Measurements from ENCODE around the gene DPEP1.

Gene DPEP1

GRCh38 chr16:89639385-89639784 is 25.9 kb downstream of the DPEP1 start:
- peaks cover 4% of the 10 kb centered on the region for H3K4me1 ChIP-seq (ENCODE audit: control insufficient read depth, insufficient read depth, low read length, unreplicated experiment)
- H3K36me3 ChIP-seq (ENCODE audit: insufficient read depth, low read length): no peaks in the 10 kb centered on the region
- H3K4me3 ChIP-seq (ENCODE audit: low read depth, low read length): no peak overlapping the region
- no peaks in the 10 kb centered on the region for H3K79me2 ChIP-seq (ENCODE audit: control insufficient read depth, insufficient read depth, low read length, unreplicated experiment)
- no peaks in the 10 kb centered on the region for H3K27me3 ChIP-seq (ENCODE audit: insufficient read depth, low read length)
- no peak overlapping the region for H2AFZ ChIP-seq (ENCODE audit: low read length, unreplicated experiment)
- H3K27ac ChIP-seq (ENCODE audit: low read depth, low read length): no peak overlapping the region

- no peaks in the 10 kb centered on the region for H3K36me3 ChIP-seq (ENCODE audit: insufficient read depth, low read length)
- H3K27me3 ChIP-seq (ENCODE audit: insufficient read depth, low read length): no peaks in the 10 kb centered on the region
- no peaks in the 10 kb centered on the region for H3K79me2 ChIP-seq (ENCODE audit: control insufficient read depth, insufficient read depth, low read length, unreplicated experiment)
- no peak overlapping the region for H3K4me3 ChIP-seq (ENCODE audit: low read depth, low read length)
- no peak overlapping the region for H2AFZ ChIP-seq (ENCODE audit: low read length, unreplicated experiment)
- H3K4me1 ChIP-seq (ENCODE audit: control insufficient read depth, insufficient read depth, low read length, unreplicated experiment): peaks cover 4% of the 10 kb centered on the region
- H3K27ac ChIP-seq (ENCODE audit: low read depth, low read length): no peak overlapping the region
Observed at GRCh38 chr16:89641458-89642119, 28.1 kb downstream of the DPEP1 start.

GRCh38 chr16:89642574-89642973 is 29.1 kb downstream of the DPEP1 start:
- no peak overlapping the region for H2AFZ ChIP-seq (ENCODE audit: low read length, unreplicated experiment)
- no peak overlapping the region for H3K4me3 ChIP-seq (ENCODE audit: low read depth, low read length)
- no peaks in the 10 kb centered on the region for H3K27me3 ChIP-seq (ENCODE audit: insufficient read depth, low read length)
- H3K4me1 ChIP-seq (ENCODE audit: control insufficient read depth, insufficient read depth, low read length, unreplicated experiment): peaks cover 4% of the 10 kb centered on the region
- H3K79me2 ChIP-seq (ENCODE audit: control insufficient read depth, insufficient read depth, low read length, unreplicated experiment): no peaks in the 10 kb centered on the region
- peaks cover 6% of the 10 kb centered on the region; the same call in 1 of the 2 replicates for H3K36me3 ChIP-seq (ENCODE audit: insufficient read depth, low read length)
- no peak overlapping the region for H3K27ac ChIP-seq (ENCODE audit: low read depth, low read length)

DNA sequence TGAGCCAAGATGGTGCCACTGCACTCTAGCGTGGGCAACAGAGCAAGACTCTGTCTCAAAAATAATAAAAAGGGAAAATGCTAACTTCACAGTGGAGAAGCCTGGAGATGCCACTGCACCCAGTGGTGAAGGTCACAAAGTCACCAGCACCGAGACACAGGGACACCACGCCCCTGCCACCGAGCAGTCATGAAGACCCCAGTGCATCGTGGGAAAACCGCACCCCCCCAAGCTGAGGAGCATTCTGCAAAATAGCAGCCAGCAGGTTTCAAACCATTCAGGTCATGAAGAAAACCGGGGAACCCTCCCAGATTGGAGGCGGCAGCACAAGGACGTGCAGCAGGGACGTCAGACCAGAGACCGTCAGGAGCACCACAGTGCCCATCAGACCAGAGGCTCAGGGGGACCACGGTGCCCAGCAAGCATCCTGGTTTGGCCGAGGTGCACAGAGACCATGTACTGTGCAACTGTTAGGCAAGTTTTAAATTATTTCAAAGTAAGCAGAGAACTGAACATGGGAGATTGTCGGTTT is 30.4 kb downstream of the DPEP1 start:
- Histone ChIP-seq H3K4me1 (ENCODE audit: control insufficient read depth, insufficient read depth, low read length, unreplicated experiment) (peaks cover 4% of the 10 kb centered on the region), H3K27me3 (ENCODE audit: insufficient read depth, low read length) (no peaks in the 10 kb centered on the region), H3K27ac (ENCODE audit: low read depth, low read length) (no peak overlapping the region), H3K36me3 (ENCODE audit: insufficient read depth, low read length) (peaks cover 6% of the 10 kb centered on the region; the same call in 1 of the 2 replicates), H3K4me3 (ENCODE audit: low read depth, low read length) (no peak overlapping the region), H3K79me2 (ENCODE audit: control insufficient read depth, insufficient read depth, low read length, unreplicated experiment) (no peaks in the 10 kb centered on the region), H2AFZ (ENCODE audit: low read length, unreplicated experiment) (no peak overlapping the region)

- H3K36me3 ChIP-seq (ENCODE audit: insufficient read depth, low read length): peaks cover 6% of the 10 kb centered on the region; the same call in 1 of the 2 replicates
- H3K27ac ChIP-seq (ENCODE audit: low read depth, low read length): no peak overlapping the region
- peaks cover 4% of the 10 kb centered on the region for H3K4me1 ChIP-seq (ENCODE audit: control insufficient read depth, insufficient read depth, low read length, unreplicated experiment)
Observed at GRCh38 chr16:89645122-89645521, 31.7 kb downstream of the DPEP1 start.

DNA sequence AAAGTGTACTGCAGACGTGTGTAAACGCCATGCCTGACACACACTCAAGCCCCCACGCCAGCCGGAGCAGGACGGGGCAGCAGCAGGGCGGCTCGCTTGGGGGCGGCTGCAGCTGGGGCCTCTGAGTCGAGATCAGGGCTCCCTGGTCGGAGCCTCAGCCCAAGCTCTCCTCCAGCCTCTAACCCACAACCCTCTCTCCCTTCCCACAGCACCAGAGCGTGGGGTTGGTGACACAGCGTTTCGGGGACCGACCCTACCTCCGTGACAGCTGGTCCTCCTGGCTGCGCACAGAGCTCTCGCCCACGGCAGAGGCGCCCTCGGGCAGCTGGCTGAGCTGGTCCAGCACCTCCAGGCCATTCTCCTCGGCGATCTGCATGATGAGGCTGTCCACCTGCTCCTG is 32.8 kb downstream of the DPEP1 start:
- H3K4me3 ChIP-seq (ENCODE audit: low read depth, low read length): no peak overlapping the region
- peaks cover 4% of the 10 kb centered on the region for H3K4me1 ChIP-seq (ENCODE audit: control insufficient read depth, insufficient read depth, low read length, unreplicated experiment)
- H3K79me2 ChIP-seq (ENCODE audit: control insufficient read depth, insufficient read depth, low read length, unreplicated experiment): peaks cover 4% of the 10 kb centered on the region
- no peak overlapping the region for H3K27ac ChIP-seq (ENCODE audit: low read depth, low read length)
- no peak overlapping the region for H2AFZ ChIP-seq (ENCODE audit: low read length, unreplicated experiment)
- H3K27me3 ChIP-seq (ENCODE audit: insufficient read depth, low read length): no peaks in the 10 kb centered on the region
- H3K36me3 ChIP-seq (ENCODE audit: insufficient read depth, low read length): peaks cover 8% of the 10 kb centered on the region; the same call in 1 of the 2 replicates

More at GRCh38 chr16:89645122-89645521, 31.7 kb downstream of the DPEP1 start:
- H3K79me2 ChIP-seq (ENCODE audit: control insufficient read depth, insufficient read depth, low read length, unreplicated experiment): no peaks in the 10 kb centered on the region
- no peaks in the 10 kb centered on the region for H3K27me3 ChIP-seq (ENCODE audit: insufficient read depth, low read length)
- H3K4me3 ChIP-seq (ENCODE audit: low read depth, low read length): no peak overlapping the region
- H2AFZ ChIP-seq (ENCODE audit: low read length, unreplicated experiment): no peak overlapping the region

GRCh38 chr16:89646906-89647305 is 33.5 kb downstream of the DPEP1 start:
- H3K27me3 ChIP-seq (ENCODE audit: insufficient read depth, low read length): no peaks in the 10 kb centered on the region
- peaks cover 8% of the 10 kb centered on the region for H3K79me2 ChIP-seq (ENCODE audit: control insufficient read depth, insufficient read depth, low read length, unreplicated experiment)
- no peaks in the 10 kb centered on the region for H3K4me1 ChIP-seq (ENCODE audit: control insufficient read depth, insufficient read depth, low read length, unreplicated experiment)
- no peak overlapping the region for H2AFZ ChIP-seq (ENCODE audit: low read length, unreplicated experiment)
- no peak overlapping the region for H3K4me3 ChIP-seq (ENCODE audit: low read depth, low read length)
- H3K36me3 ChIP-seq (ENCODE audit: insufficient read depth, low read length): peaks cover 8% of the 10 kb centered on the region; the same call in 1 of the 2 replicates
- no peak overlapping the region for H3K27ac ChIP-seq (ENCODE audit: low read depth, low read length)

GRCh38 chr16:89651584-89651983 is 38.1 kb downstream of the DPEP1 start:
- Histone ChIP-seq H2AFZ (ENCODE audit: low read length, unreplicated experiment) (no peak overlapping the region), H3K36me3 (ENCODE audit: insufficient read depth, low read length) (peaks cover 8% of the 10 kb centered on the region; the same call in 1 of the 2 replicates), H3K27me3 (ENCODE audit: insufficient read depth, low read length) (no peaks in the 10 kb centered on the region), H3K79me2 (ENCODE audit: control insufficient read depth, insufficient read depth, low read length, unreplicated experiment) (peaks cover 38% of the 10 kb centered on the region), H3K27ac (ENCODE audit: low read depth, low read length) (no peak overlapping the region), H3K4me3 (ENCODE audit: low read depth, low read length) (no peak overlapping the region), H3K4me1 (ENCODE audit: control insufficient read depth, insufficient read depth, low read length, unreplicated experiment) (peaks cover 5% of the 10 kb centered on the region)

DNA sequence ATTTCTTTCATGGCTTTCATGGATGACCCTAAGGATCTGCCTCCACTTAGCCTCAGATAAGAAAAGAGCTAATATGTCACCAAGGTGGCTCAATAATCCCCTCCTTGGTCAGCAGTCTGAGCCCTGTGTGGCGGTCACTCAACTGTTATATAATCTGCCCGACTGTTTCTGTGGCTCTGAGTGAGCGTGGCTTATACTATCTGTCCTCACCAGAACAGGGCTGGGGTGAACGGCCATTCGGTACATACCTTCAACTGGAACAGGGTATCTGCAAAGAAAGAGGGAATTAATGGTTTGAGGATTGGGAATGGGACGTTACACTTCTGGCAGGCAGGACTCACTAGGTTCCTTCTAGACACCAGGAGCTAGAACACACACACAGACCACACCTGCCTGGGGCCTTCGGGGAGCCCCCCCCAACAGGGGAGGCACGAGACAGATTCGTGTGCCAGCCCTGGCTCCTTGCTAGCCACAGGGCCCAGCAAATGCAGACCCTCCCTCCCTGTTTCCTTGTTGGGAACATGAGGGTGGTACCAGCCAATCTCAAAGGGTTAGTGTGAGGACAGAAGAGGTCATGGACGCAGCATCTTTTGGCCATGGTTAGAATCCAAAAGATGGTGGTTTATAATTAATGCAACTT is 40.3 kb downstream of the DPEP1 start:
- no peak overlapping the region for H2AFZ ChIP-seq (ENCODE audit: low read length, unreplicated experiment)
- H3K79me2 ChIP-seq (ENCODE audit: control insufficient read depth, insufficient read depth, low read length, unreplicated experiment): peaks cover 56% of the 10 kb centered on the region
- H3K27ac ChIP-seq (ENCODE audit: low read depth, low read length): no peak overlapping the region
- H3K27me3 ChIP-seq (ENCODE audit: insufficient read depth, low read length): no peaks in the 10 kb centered on the region
- H3K4me3 ChIP-seq (ENCODE audit: low read depth, low read length): no peak overlapping the region
- H3K36me3 ChIP-seq (ENCODE audit: insufficient read depth, low read length): peaks cover 2% of the 10 kb centered on the region; the same call in 1 of the 2 replicates
- peaks cover 6% of the 10 kb centered on the region for H3K4me1 ChIP-seq (ENCODE audit: control insufficient read depth, insufficient read depth, low read length, unreplicated experiment)

DNA sequence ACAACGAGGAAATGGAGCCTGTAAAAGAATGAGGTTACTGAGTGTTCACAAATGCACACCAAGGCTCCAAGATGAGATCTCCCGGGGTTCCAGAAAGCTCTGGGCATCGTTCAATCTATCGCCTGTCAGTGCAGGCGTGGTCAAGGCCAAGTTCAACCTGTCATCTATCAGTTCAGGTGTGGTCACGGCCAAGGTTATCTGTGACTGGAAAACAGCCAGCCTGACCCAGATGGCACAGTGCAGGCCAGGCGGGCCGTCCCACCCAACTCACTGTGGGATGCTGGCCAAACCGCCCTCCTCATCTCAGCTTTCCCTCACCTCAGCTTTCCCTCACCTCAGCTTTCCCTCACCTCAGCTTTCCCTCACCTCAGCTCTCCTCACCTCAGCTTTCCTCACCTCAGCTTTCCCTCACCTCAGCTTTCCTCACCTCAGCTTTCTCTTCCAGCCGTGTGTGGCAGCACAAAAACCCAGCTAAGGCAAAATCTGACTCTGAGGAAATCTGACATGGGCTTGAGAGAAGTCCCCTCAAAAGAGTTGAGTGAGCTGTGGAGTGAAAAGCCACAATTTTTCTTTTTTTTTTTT is 41.7 kb downstream of the DPEP1 start:
- peaks cover 69% of the 10 kb centered on the region for H3K79me2 ChIP-seq (ENCODE audit: control insufficient read depth, insufficient read depth, low read length, unreplicated experiment)
- no peak overlapping the region for H3K27ac ChIP-seq (ENCODE audit: low read depth, low read length)

More for the DNA sequence above, 41.7 kb downstream of the DPEP1 start:
- Histone ChIP-seq H2AFZ (ENCODE audit: low read length, unreplicated experiment) (no peak overlapping the region), H3K4me1 (ENCODE audit: control insufficient read depth, insufficient read depth, low read length, unreplicated experiment) (peaks cover 6% of the 10 kb centered on the region), H3K4me3 (ENCODE audit: low read depth, low read length) (no peak overlapping the region), H3K27me3 (ENCODE audit: insufficient read depth, low read length) (no peaks in the 10 kb centered on the region), H3K36me3 (ENCODE audit: insufficient read depth, low read length) (peaks cover 2% of the 10 kb centered on the region; the same call in 1 of the 2 replicates)

Measured in ACC112 (cell line).